ENCODE measurements around the gene SCN9A. TPM values are rescaled to one million over a fixed set of nuclear protein-coding genes. Genes with fewer than 3 reads are reported as not detected.
A peak's percentile ranks its signal among the peaks of the same experiment; 100 is the strongest.

SCN9A gene
- total RNA-seq, 1 donor, result 14.0 TPM

DNA sequence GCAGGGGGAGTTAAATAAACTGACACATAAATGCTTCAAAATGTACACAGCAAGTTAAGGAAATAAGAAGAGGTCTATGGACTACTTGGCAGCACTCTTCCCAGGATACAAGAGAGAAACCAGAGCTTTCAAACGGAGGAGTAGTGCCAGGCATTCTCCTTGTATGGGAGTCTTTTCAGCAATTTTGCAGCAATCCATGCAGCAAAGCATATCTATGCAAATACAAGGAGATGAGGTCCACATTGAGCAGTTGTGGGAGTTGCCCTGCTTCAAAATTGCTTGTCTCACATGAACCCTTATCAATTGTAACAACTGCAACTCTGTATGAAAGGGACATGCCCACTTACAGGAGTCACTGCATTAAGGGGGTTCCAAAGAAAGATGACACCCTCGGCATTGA lies 37.8 kb downstream of the SCN9A start:
- no peak overlapping the region for H3K4me3 ChIP-seq (ENCODE audit: low read depth, low read length)
- no peak for DNase-seq (ENCODE audit: low read depth)
- TF ChIP-seq, protein P1, sequence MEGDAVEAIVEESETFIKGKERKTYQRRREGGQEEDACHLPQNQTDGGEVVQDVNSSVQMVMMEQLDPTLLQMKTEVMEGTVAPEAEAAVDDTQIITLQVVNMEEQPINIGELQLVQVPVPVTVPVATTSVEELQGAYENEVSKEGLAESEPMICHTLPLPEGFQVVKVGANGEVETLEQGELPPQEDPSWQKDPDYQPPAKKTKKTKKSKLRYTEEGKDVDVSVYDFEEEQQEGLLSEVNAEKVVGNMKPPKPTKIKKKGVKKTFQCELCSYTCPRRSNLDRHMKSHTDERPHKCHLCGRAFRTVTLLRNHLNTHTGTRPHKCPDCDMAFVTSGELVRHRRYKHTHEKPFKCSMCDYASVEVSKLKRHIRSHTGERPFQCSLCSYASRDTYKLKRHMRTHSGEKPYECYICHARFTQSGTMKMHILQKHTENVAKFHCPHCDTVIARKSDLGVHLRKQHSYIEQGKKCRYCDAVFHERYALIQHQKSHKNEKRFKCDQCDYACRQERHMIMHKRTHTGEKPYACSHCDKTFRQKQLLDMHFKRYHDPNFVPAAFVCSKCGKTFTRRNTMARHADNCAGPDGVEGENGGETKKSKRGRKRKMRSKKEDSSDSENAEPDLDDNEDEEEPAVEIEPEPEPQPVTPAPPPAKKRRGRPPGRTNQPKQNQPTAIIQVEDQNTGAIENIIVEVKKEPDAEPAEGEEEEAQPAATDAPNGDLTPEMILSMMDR (IDR thresholded peaks at IDR 0.05; ENCODE audit: insufficient read depth, low read length), result no peak

DNA sequence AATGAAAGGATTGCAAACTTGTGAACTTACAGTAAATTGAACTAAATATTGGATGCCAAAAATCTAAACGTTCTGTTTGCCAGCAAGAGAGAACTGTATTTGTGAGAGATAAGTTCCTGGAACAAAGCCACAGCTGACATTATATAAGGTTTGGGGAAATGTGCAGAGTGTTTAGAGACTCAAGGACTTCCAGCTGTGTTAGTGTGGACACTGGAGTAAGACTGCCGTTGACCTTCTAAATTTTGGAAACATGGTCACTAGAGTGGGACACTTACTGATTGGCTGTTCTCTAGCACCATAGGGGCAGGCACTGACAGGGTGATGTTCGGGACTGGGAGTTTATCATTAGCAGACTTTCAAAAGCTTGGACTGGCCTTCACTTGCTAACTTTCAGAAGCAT lies 40.5 kb downstream of the SCN9A start:
- TF ChIP-seq, protein P1 (IDR thresholded peaks at IDR 0.05; ENCODE audit: insufficient read depth, low read length), result no peak
- no peak overlapping the region for H3K4me3 ChIP-seq (ENCODE audit: low read depth, low read length)
- DNase-seq (ENCODE audit: low read depth), result peak; percentile 66

DNA sequence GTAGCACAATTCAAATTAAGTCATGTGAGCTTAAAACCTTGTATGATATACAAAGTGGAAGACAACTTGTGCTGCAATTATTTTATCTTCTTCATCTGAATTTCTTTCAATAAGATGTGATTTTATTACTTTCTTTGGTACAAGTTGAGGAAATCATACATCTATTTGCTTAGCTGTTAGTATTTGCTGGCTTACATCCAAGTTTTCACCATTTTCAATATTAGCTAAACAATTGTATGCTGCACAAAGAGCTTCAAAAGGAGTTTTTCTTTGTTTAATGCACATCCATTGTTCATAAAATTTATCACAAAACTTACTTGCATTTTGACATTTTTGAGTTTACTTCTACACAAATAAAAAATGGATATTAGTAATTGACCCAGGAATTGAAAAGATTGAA lies 40.9 kb downstream of the SCN9A start:
- no peak for DNase-seq (ENCODE audit: low read depth)
- no peak overlapping the region for H3K4me3 ChIP-seq (ENCODE audit: low read depth, low read length)
- TF ChIP-seq, protein P1 (IDR thresholded peaks at IDR 0.05; ENCODE audit: insufficient read depth, low read length), result no peak

DNA sequence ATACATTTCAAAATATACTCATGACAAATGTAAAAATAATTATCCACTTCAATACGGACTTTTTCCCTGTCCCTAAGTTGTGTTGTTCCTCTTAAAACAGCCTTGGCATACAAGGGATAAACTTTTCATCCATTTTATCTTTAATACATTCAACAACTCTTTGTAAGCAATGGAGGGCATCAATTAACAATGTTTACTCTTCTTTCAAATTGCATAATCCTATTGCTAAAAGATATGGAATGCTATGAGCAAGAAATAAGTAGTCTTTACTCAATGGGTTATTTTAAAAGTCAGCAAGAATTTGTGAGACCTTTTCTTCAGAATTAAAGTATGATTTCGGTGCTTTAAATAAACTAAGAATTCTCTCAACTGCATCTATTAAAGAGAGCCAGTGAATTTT lies 41.9 kb downstream of the SCN9A start:
- TF ChIP-seq, protein P1 (IDR thresholded peaks at IDR 0.05; ENCODE audit: insufficient read depth, low read length), result no peak
- no peak overlapping the region for H3K4me3 ChIP-seq (ENCODE audit: low read depth, low read length)
- no peak for DNase-seq (ENCODE audit: low read depth)

DNA sequence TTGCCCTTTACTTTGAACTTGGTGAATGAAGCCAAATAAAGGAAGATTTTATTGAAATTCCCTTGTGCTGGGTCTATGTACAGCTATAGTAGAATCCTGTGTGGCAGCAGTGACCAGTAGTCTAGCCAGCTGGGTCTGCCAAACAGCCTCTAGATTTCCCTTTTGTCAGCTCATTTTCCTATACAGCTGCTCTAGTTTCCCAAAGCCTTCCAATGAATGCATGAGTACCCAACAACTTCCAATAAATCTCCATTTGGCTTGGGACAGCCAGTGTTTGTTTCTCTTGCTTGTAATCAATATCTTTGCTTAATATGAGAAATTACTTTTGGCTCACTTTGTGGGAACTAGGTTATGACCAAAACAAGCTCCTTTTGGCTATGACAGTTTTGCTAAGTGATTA lies 43.6 kb downstream of the SCN9A start:
- H3K4me3 ChIP-seq (ENCODE audit: low read depth, low read length), result no peak overlapping the region
- no peak for DNase-seq (ENCODE audit: low read depth)
- TF ChIP-seq, protein P1 (IDR thresholded peaks at IDR 0.05; ENCODE audit: insufficient read depth, low read length), result no peak

DNA sequence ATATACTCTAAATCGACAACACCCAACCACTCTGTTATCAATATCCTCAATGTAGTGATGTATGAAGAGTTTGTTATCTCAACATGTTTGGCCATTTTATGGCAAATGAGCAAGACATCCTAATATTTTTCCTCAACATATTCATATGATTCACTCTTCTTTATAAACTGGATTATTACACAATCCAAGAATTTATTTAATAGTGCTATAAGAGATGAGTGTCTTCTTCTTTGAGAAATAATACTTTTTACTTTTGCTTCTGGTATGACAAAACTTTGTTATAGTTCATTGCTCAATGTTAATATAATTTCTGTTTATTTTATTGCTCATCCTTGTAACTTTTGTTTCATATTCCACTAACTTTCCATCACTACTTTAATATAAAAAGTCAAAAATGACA lies 44.3 kb downstream of the SCN9A start:
- TF ChIP-seq, protein P1 (IDR thresholded peaks at IDR 0.05; ENCODE audit: insufficient read depth, low read length), result no peak
- DNase-seq (ENCODE audit: low read depth), result no peak
- H3K4me3 ChIP-seq (ENCODE audit: low read depth, low read length), result no peak overlapping the region

DNA sequence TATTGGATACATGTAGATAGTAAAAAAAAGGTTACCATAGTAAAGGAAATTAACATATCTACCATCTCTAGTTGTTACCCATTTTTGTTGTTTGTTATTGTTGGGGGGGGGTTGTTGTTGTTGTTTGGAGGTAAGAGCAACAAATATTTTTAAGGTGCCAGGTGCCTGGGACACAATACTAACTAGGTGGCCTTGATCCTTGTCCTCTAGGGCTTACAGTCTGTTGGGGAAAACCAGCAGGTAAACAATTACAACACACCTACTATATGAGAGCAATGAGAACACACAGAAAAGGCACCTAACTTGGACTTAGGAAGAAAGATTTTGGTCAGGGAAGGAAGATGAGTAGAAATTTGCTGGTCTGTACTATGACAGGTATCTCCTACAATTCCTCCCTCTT lies 46.3 kb downstream of the SCN9A start:
- no peak for DNase-seq (ENCODE audit: low read depth)
- TF ChIP-seq, protein P1 (IDR thresholded peaks at IDR 0.05; ENCODE audit: insufficient read depth, low read length), result no peak
- H3K4me3 ChIP-seq (ENCODE audit: low read depth, low read length), result no peak overlapping the region

Data from fibroblast of the aortic adventitia (primary cell).